Hematopoietic multipotent progenitor cell treated with erythropoietin and hydrocortisone succinate and interleukin-3 and kit ligand, for 8 days (in vitro differentiated cells): ENCODE results near the gene MED22.
"Not testable (repeated sequence)": the region's sequence is repeated elsewhere in the genome, so short reads cannot be mapped to it uniquely, and the experiment has no call there.

ENCODE experiments used
- DNase-seq: peaks from one replicate; pipeline ENCODE4 v3.0.0-alpha.2; 2015

MED22 gene

GRCh38 chr9:133354766-133355165, 6.8 kb upstream of the MED22 start:
- no peak for DNase-seq

- no peak for DNase-seq
Measured at GRCh38 chr9:133353548-133353947, 5.6 kb upstream of the MED22 start.

GRCh38 chr9:133352635-133353340, 4.9 kb upstream of the MED22 start:
- no peak for DNase-seq

GRCh38 chr9:133351908-133352634, 4.1 kb upstream of the MED22 start:
- DNase-seq = peak; percentile 83

GRCh38 chr9:133351526-133351907, 3.6 kb upstream of the MED22 start:
- no peak for DNase-seq

GRCh38 chr9:133349965-133350616, 2.2 kb upstream of the MED22 start:
- DNase-seq = no peak

- DNase-seq = no peak
Measured at GRCh38 chr9:133348718-133349573, 1.0 kb upstream of the MED22 start.

- DNase-seq = peak; percentile 60
Measured at GRCh38 chr9:133347515-133347984, 381 bp downstream of the MED22 start.

- no peak for DNase-seq
Measured at GRCh38 chr9:133346021-133346785, 1.7 kb downstream of the MED22 start.

- no peak for DNase-seq
Measured at GRCh38 chr9:133345596-133345995, 2.3 kb downstream of the MED22 start.

GRCh38 chr9:133344979-133345378, 3.0 kb downstream of the MED22 start:
- DNase-seq = no peak

- DNase-seq = no peak
Measured at GRCh38 chr9:133344071-133344470, 3.9 kb downstream of the MED22 start.

- no peak for DNase-seq
Measured at GRCh38 chr9:133342570-133342969, 5.4 kb downstream of the MED22 start.

GRCh38 chr9:133342069-133342406, 5.9 kb downstream of the MED22 start:
- no peak for DNase-seq

GRCh38 chr9:133341369-133342068, 6.4 kb downstream of the MED22 start:
- peak; percentile 39 for DNase-seq

GRCh38 chr9:133340916-133341315, 7.0 kb downstream of the MED22 start:
- no peak for DNase-seq

GRCh38 chr9:133340256-133340655, 7.7 kb downstream of the MED22 start:
- no peak for DNase-seq

GRCh38 chr9:133339641-133340040, 8.3 kb downstream of the MED22 start:
- DNase-seq = no peak

GRCh38 chr9:133335924-133336811, 11.8 kb downstream of the MED22 start, which contains the start of gene SURF6:
SURF6 (minus strand) TSS chr9:133336188; CDS start chr9:133336132, 56 bp downstream.
- peak; percentile 94 for DNase-seq

- not testable (repeated sequence) for DNase-seq
Measured at GRCh38 chr9:133334888-133335287, 13.0 kb downstream of the MED22 start.
